ENCODE results near the gene ZNF805.

- no peak for TF ChIP-seq CTCF (IDR thresholded peaks at IDR 0.05 in 2 of 3, conservative IDR thresholded peaks at IDR 0.05 in 1 of 3; ENCODE audit: borderline replicate concordance in 1 of 3, insufficient read depth in 1 of 3, low read depth in 2 of 3, low read length in 2 of 3)
- TF ChIP-seq, protein P1, sequence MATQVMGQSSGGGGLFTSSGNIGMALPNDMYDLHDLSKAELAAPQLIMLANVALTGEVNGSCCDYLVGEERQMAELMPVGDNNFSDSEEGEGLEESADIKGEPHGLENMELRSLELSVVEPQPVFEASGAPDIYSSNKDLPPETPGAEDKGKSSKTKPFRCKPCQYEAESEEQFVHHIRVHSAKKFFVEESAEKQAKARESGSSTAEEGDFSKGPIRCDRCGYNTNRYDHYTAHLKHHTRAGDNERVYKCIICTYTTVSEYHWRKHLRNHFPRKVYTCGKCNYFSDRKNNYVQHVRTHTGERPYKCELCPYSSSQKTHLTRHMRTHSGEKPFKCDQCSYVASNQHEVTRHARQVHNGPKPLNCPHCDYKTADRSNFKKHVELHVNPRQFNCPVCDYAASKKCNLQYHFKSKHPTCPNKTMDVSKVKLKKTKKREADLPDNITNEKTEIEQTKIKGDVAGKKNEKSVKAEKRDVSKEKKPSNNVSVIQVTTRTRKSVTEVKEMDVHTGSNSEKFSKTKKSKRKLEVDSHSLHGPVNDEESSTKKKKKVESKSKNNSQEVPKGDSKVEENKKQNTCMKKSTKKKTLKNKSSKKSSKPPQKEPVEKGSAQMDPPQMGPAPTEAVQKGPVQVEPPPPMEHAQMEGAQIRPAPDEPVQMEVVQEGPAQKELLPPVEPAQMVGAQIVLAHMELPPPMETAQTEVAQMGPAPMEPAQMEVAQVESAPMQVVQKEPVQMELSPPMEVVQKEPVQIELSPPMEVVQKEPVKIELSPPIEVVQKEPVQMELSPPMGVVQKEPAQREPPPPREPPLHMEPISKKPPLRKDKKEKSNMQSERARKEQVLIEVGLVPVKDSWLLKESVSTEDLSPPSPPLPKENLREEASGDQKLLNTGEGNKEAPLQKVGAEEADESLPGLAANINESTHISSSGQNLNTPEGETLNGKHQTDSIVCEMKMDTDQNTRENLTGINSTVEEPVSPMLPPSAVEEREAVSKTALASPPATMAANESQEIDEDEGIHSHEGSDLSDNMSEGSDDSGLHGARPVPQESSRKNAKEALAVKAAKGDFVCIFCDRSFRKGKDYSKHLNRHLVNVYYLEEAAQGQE (IDR thresholded peaks at IDR 0.05; ENCODE audit: low read depth), result no peak
Observed at GRCh38 chr19:57249329-57249728, 8.9 kb downstream of the ZNF805 start.

All from HCT116 (cell line).